Activated CD8-positive, alpha-beta T cell treated with anti-CD3 and anti-CD28 coated beads for 36 hours (primary cell): Measurements from ENCODE around the gene FOXB1. TPM values are rescaled to one million over a fixed set of nuclear protein-coding genes. Genes with fewer than 3 reads are reported as not detected.

Experiments
- ATAC-seq: fragments of 200-7000 bp; cut with Tn5 transposase; one replicate; pipeline ENCODE4 v1.10.0; 2021; ENCODE audit warnings: mild to moderate bottlenecking, moderate library complexity
- CTCF ChIA-PET: fragments of 350-600 bp; sonication (Branson Sonifier 250); formaldehyde crosslinking; loops from one replicate; lab custom pipeline; 2021; ENCODE audit warnings: antibody characterized with exemption; lab: Charles Lee
- POLR2A ChIA-PET: fragments of 350-600 bp; sonication (Branson Sonifier 250); formaldehyde crosslinking; loops from one replicate; lab custom pipeline; 2021; ENCODE audit warnings: antibody characterized with exemption; lab: Charles Lee
- DNase-seq: peaks from one replicate; pipeline ENCODE4 v3.0.0-alpha.2; 2020
- H3K27ac Mint-ChIP-seq: one replicate; pipeline ENCODE4 v1.8.0; 2021; ENCODE audit warnings: mild to moderate bottlenecking, mixed read lengths
- H3K27me3 Mint-ChIP-seq: one replicate; pipeline ENCODE4 v1.8.0; 2021; ENCODE audit warnings: mixed read lengths
- H3K36me3 Mint-ChIP-seq: one replicate; pipeline ENCODE4 v1.8.0; 2021; ENCODE audit warnings: low read depth, mixed read lengths
- H3K4me1 Mint-ChIP-seq: one replicate; pipeline ENCODE4 v1.8.0; 2021; ENCODE audit warnings: low read depth, mixed read lengths
- H3K4me3 Mint-ChIP-seq: one replicate; pipeline ENCODE4 v1.8.0; 2021; ENCODE audit warnings: mild to moderate bottlenecking, moderate library complexity, mixed read lengths
- H3K9me3 Mint-ChIP-seq: one replicate; pipeline ENCODE4 v1.8.0; 2021; ENCODE audit warnings: mixed read lengths
- intact Hi-C: fragments of 100-400 bp; cut with micrococcal nuclease; formaldehyde crosslinking; loops from one replicate; pipeline ENCODE4 v1.10.0; 2022
- total RNA-seq, 2 experiments: library from RNA; stranded (reverse); gene quantifications; one replicate each; pipeline ENCODE4 v1.2.3, GENCODE V29; 2021
- TF ChIP-seq, protein P1 (sequence below): fragments of 200-600 bp; IDR thresholded peaks from one replicate; pipeline ENCODE4 v1.8.0; 2022; ENCODE audit warnings: antibody characterized with exemption, mild to moderate bottlenecking

The FOXB1 gene
- total RNA-seq, 2 experiments from 2014 or later: 0.13 to 0.36 TPM

- ChIA-PET POLR2A (interaction anchor here (1.5 kb wide), 1 partner anchor 200 kb away, joined by 3 read pairs; no protein-coding TSS in a partner anchor), CTCF (interaction anchor here (1.1 to 3.7 kb wide), 6 partner anchors 17 to 143 kb away, joined by 3 to 21 read pairs (median 4); no protein-coding TSS in a partner anchor)
- Mint-ChIP-seq H3K36me3 (peaks cover 6% of the 10 kb centered on the region), H3K27me3 (peaks cover 93% of the 10 kb centered on the region), H3K9me3 (peaks cover 6% of the 10 kb centered on the region), H3K4me3 (no peak overlapping the region), H3K4me1 (peaks cover 48% of the 10 kb centered on the region), H3K27ac (no peak overlapping the region)
- TF ChIP-seq, protein P1, sequence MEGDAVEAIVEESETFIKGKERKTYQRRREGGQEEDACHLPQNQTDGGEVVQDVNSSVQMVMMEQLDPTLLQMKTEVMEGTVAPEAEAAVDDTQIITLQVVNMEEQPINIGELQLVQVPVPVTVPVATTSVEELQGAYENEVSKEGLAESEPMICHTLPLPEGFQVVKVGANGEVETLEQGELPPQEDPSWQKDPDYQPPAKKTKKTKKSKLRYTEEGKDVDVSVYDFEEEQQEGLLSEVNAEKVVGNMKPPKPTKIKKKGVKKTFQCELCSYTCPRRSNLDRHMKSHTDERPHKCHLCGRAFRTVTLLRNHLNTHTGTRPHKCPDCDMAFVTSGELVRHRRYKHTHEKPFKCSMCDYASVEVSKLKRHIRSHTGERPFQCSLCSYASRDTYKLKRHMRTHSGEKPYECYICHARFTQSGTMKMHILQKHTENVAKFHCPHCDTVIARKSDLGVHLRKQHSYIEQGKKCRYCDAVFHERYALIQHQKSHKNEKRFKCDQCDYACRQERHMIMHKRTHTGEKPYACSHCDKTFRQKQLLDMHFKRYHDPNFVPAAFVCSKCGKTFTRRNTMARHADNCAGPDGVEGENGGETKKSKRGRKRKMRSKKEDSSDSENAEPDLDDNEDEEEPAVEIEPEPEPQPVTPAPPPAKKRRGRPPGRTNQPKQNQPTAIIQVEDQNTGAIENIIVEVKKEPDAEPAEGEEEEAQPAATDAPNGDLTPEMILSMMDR: no peak
- intact Hi-C loops: no loop called here
- ATAC-seq: no peak
- no peak for DNase-seq
Measured at GRCh38 chr15:59998305-59998949, 5.7 kb upstream of the FOXB1 start.

GRCh38 chr15:59998950-59999611 is 5.0 kb upstream of the FOXB1 start:
- peaks cover 6% of the 10 kb centered on the region for H3K36me3 Mint-ChIP-seq
- TF ChIP-seq, protein P1: no peak
- ATAC-seq (no peak), DNase-seq (no peak)
- intact Hi-C loops: no loop called here
- H3K4me1 Mint-ChIP-seq: peaks cover 50% of the 10 kb centered on the region
- no peak overlapping the region for H3K4me3 Mint-ChIP-seq
- ChIA-PET CTCF (interaction anchor here (0.5 to 3.7 kb wide), 3 partner anchors 20 to 128 kb away, joined by 3 to 21 read pairs (median 6); no protein-coding TSS in a partner anchor), POLR2A (interaction anchor here (1.5 kb wide), 1 partner anchor 201 kb away, joined by 3 read pairs; no protein-coding TSS in a partner anchor)
- peaks cover 6% of the 10 kb centered on the region for H3K9me3 Mint-ChIP-seq
- H3K27ac Mint-ChIP-seq: no peak overlapping the region
- peaks cover 92% of the 10 kb centered on the region for H3K27me3 Mint-ChIP-seq

- H3K9me3 Mint-ChIP-seq: peaks cover 6% of the 10 kb centered on the region
- CTCF ChIA-PET: interaction anchor here (0.5 to 3.7 kb wide), 2 partner anchors 82 to 127 kb away, joined by 3 to 21 read pairs; no protein-coding TSS in a partner anchor
- DNase-seq: no peak
- H3K4me1 Mint-ChIP-seq: peaks cover 47% of the 10 kb centered on the region
- peaks cover 90% of the 10 kb centered on the region for H3K27me3 Mint-ChIP-seq
- intact Hi-C loops: loop anchor here (5.0 kb wide), 1 partner anchor 82 kb away; no protein-coding TSS in a partner anchor
- H3K27ac Mint-ChIP-seq: no peak overlapping the region
- no peak overlapping the region for H3K4me3 Mint-ChIP-seq
- TF ChIP-seq, protein P1: no peak
- POLR2A ChIA-PET: no interaction called here
- peaks cover 6% of the 10 kb centered on the region for H3K36me3 Mint-ChIP-seq
- no peak for ATAC-seq
Measured at GRCh38 chr15:59999612-60000112, 4.4 kb upstream of the FOXB1 start.

DNA sequence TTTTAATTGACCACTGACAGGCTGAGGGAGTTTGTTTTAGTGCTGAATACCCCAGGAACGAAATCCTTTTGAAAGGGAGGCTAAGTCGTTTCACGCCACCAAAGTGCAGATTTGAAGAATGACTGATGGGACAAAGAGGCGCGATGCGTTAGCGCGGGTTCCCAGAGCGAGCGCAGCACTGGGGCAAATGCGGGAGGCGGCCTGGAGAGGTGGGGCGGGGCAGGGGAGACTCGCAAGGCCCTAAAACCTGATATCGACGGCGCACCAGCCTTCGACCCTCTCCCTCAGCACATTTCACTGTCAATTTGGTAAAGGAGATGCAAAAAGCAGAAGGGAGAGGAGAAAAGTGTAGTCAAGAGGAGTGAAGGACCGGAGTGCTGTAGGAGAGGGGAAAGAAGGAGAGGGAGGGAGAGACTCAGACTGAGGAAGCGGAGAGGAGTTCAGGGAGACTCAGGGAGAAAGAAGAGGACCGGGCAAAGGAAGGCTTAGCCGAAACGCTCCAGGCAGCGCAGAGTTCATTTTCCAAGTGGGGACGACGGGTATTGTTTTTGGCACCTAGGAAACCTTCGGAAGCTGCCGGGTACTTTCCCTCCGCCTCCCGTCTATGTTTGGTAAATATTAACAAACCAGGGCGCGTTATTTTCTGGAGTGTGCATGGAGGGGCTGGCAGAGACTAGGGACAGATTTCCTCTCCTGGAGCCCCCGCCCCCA is 3.8 kb upstream of the FOXB1 start:
- peaks cover 90% of the 10 kb centered on the region for H3K27me3 Mint-ChIP-seq
- no peak overlapping the region for H3K27ac Mint-ChIP-seq
- intact Hi-C loops: loop anchor here (5.0 kb wide), 1 partner anchor 83 kb away; no protein-coding TSS in a partner anchor
- POLR2A ChIA-PET: interaction anchor here (1.0 kb wide), 1 partner anchor 80 kb away, joined by 4 read pairs; no protein-coding TSS in a partner anchor
- H3K4me3 Mint-ChIP-seq: no peak overlapping the region
- CTCF ChIA-PET: no interaction called here
- H3K4me1 Mint-ChIP-seq: peaks cover 45% of the 10 kb centered on the region
- DNase-seq (peak; percentile 32), ATAC-seq (no peak)
- H3K36me3 Mint-ChIP-seq: peaks cover 6% of the 10 kb centered on the region
- TF ChIP-seq, protein P1: no peak
- H3K9me3 Mint-ChIP-seq: peaks cover 6% of the 10 kb centered on the region
